Left hindlimb (tissue), 1 donor: ENCODE measurements around the gene TSEN54.
"Not testable (repeated sequence)": the region's sequence is repeated elsewhere in the genome, so short reads cannot be mapped to it uniquely, and the experiment has no call there.

Experiments
- DNase-seq: peaks from one replicate; pipeline ENCODE4 v3.0.0-alpha.2; 2018

The TSEN54 gene

GRCh38 chr17:75516255-75516618 is at the start of gene TSEN54:
Gene TSEN54 (plus strand): TSS chr17:75516528. CDS start chr17:75516561, 33 bp downstream.
- DNase-seq, result peak; percentile 95

DNA sequence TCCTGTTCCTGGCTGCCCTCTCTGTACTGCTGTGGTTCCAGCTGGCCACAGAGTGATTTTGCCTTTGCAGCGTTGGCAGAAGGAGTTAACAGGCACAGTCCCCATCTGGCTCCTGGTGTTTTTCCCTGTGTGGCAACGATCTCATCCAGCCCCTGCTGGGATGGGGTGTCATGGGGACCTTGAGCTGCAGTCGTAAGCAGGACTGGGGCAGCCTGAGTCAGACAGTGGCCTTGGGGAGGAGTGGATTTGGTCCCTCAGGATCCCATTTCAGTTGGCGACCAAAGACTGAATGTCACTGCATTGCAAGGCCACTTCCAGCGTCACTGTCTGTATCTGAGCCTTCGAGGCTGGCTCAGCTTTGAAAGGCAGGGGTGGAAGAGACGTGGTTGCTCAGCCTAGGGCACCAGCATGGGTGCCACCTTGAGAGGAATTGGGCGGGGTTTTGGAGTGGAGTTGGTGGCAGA is 48.0 kb upstream of the TSEN54 start:
- DNase-seq, result no peak

- no peak for DNase-seq
Observed at GRCh38 chr17:75468779-75469373, 47.5 kb upstream of the TSEN54 start.

DNA sequence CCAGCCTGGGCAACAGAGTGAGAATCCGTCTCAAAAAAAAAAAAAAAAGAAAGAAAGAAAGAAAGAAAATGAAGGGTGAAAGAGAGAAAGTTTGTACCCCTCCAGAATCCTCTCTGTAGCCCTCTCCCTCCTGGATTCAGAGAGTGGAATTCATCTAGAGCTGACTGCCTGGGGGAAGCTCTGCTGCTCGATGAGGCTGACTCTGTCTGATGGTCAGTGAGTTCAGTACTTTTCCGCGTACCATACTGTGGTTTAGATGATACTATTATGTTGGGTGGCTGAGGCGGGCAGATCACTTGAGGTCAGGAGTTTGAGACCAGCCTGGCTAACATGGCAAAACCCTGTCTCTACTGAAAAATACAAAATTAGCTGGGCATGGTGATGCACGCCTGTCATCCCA is 45.1 kb upstream of the TSEN54 start:
- DNase-seq, result no peak

DNA sequence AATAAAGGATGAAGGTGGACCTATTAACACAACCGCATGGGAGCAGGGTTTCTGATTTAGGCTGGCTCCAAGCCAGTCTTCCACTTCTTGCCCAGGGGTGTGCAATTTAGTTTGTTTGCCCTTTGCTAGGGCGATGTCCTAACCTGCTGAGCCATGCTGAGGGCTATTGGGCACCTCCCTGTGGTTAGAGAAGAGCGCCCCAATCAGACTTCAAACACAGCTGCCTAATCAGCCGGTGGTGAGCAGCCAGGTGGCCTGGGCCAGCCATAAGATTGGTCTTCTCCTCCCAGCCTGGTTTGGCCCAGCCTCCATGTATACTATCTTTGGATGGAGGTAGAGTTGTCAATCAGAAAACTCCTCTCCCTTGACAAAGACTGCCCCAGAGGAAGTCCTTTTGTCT is 44.2 kb upstream of the TSEN54 start:
- no peak for DNase-seq

DNA sequence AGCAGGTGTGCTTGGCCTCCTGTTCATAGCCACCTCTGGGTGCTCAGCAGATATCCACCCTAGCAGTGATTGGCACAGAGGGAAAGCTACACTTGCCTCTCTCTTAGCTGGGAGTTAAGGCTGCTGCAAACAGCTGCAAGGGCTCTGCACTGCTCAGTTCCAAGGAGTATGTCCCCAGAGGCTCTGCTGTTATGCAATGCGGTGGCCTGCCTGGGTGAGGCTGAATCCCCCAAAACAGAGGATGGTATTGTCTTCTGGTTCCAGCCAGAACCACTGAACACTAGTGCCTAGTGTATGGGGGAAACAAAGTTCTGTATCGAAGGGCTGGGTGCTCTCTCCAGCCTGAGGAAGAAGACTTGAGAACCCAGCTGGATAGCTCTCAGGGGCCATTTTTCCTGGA is 43.1 kb upstream of the TSEN54 start:
- DNase-seq, result no peak

DNA sequence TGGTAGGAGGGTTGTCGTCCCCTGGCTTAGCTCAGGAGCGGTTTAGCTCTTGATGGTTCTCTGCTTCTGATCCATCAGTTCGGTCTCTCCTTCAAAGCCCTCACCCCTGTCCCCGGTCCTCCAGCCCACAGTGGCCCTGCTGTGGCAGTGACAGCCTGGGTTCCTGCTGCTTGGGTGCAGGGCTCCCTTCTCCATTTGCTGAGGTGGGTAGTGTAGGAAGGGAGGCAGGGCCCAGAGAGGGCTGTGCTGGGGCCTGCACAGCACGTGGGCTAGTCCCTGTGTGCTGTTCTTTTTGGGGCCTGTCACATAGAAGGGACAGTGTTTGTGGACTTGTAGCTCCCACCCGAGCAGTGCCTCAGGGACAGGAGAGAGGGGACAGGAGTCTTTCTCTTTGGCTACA is 41.6 kb upstream of the TSEN54 start:
- no peak for DNase-seq

DNA sequence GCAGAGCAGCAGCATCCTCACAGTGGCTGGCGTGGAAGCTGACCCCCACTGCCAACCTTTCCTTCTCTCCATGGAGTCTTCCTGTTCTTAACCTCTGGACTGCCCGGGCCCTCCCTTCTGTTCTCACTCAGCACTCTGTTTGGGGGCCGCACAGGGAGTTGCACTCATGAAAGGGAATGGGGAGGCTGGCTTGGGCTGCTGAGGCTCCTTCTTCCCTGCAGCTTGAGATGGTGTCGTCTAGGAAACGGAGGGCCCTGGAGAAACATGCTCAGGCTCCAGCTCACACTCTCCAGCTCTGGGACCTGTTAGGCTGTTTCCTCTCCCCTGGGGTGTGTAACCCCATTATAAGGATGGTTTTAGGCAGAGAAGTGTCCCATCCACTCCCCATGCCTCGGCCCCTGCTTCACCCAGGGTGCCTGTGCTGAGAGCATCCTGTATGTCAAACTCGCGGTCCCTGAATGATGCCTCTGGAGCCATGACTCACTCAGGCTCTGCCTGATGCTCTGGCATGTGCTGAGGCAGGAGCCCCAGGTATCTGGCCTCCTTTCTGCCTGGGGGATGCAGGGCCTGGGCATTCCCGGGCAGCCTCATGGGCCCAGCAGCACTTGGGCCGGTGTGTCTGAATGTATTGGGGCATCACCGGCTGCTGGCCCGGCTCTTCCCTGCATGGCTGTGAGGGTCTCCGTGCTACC is 41.0 kb upstream of the TSEN54 start:
- no peak for DNase-seq

- peak; percentile 72 for DNase-seq
Observed at GRCh38 chr17:75475851-75476250, 40.5 kb upstream of the TSEN54 start.

- no peak for DNase-seq
Observed at GRCh38 chr17:75476271-75476671, 40.1 kb upstream of the TSEN54 start.

GRCh38 chr17:75476752-75477489 is 39.4 kb upstream of the TSEN54 start:
- no peak for DNase-seq

DNA sequence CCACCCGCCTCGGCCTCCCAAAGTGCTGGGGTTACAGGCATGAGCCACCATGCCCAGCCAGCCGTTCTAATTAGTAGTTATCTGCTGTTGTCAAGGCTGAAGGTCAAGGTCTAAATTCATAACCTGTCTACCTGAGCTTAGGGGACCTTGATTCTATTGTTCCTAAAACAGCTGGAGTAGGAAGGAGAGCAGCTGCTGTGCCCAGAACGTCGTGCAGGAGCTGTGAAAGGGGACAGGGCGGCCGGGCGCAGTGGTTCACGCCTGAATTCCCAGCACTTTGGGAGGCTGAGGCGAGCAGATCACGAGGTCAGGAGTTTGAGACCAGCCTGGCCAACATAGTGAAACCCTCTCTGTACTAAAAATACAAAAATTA is 38.9 kb upstream of the TSEN54 start:
- not testable (repeated sequence) for DNase-seq

- DNase-seq, result no peak
Observed at GRCh38 chr17:75478508-75478907, 37.8 kb upstream of the TSEN54 start.

GRCh38 chr17:75480281-75480680 is 36.0 kb upstream of the TSEN54 start:
- DNase-seq, result no peak

DNA sequence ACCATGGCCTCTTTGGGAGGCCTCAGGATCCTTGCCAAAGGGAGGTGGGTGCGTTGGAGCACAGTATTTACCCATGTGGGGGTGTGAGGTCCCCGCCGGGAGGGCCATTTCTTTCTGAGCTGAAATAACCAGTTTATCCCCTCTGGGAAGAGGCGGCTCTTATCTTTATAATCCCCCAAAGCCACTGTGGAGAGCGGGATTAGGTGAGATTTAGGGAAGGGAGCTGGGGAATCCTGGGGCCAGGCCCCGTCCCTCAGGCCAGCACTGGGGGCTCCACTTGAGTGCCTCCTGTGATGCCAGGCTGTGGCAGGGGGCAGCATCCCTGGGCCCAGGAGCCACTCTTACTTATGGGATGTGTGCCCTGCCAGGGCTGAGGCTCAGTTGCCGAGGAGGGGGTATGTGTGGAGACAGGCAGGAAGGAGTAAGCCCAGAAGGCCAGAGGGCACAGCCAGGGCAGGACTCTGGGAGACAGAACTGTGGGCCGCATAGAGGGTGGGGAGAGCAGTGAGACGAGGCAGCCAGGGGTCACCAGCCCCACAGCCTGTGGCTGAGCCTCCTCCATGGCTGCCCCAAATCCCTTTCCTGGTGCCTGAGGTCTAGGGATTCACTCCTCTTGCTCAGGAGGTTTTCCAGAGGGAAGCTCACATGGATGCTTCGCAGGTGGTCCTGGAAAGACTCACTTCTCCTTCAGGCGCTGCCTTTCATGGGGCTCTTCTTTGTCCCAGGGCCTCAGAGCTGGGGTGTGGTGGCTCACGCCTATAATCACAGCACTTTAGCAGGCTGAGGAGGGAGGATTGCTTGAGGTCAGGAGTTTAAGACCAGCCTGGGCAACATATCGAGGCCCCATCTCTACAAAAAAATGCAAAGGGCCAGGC is 34.9 kb upstream of the TSEN54 start:
- no peak for DNase-seq

GRCh38 chr17:75482098-75482942 is 34.0 kb upstream of the TSEN54 start:
- DNase-seq, result no peak

DNA sequence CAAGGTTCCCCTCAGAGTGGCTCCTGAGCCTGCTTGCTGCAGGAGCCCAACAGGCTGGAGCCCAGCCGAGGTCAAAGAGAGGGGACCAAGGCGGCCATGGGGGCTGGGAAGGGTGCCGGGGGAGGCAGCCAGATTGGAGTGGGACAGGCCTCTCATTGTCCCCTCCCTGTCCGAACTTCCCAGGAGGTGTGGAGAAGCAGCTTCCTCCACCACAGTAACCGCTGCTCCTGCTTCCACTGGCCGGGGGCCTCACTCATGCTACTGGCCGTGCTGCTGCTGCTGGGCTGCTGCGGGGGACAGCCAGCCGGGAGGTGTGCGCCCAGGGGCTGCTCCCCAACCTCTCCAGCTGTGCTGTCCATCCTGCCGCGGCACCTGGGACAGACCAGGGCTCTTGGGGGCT is 30.6 kb upstream of the TSEN54 start:
- DNase-seq, result no peak

DNA sequence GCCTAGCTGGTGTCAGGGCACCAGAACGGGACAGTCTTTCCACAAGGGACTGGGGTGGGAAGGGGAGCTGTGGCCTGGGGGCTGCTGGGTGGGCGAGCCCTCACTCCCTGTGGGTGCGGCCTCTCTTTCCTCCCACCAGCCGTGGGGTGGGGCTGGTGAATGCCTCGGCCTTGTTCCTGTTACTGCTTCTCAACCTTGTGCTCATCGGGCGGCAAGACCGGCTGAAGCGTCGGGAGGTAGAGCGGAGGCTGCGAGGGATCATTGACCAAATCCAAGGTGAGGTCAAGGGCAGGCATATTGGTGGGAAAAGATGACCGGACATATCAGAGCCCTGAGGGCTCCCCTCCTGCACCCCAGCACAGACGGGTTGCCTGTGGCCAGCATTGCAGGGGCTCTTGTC is 30.2 kb upstream of the TSEN54 start:
- DNase-seq, result no peak

DNA sequence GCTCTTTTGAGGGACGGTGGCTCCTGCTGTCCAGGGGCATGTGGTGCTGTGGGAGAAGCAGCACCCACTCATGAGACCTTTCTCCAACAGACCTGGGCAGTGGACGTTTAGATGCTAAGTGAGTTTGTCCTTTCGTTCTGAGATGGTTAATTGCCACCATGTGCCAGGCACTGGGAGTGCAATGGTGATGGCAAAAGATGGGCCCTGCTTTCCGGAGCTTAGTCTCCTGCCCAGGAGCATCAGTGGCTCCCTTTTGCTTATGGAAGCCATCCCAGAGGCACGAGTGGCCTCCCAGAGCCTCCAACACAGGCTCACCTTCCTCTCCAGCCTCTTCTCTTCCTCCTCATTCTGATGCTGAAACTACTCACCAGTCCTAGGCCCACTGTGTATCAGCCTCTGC is 29.4 kb upstream of the TSEN54 start:
- DNase-seq, result no peak

- peak; percentile 36 for DNase-seq
Observed at GRCh38 chr17:75487351-75488070, 28.8 kb upstream of the TSEN54 start.

DNA sequence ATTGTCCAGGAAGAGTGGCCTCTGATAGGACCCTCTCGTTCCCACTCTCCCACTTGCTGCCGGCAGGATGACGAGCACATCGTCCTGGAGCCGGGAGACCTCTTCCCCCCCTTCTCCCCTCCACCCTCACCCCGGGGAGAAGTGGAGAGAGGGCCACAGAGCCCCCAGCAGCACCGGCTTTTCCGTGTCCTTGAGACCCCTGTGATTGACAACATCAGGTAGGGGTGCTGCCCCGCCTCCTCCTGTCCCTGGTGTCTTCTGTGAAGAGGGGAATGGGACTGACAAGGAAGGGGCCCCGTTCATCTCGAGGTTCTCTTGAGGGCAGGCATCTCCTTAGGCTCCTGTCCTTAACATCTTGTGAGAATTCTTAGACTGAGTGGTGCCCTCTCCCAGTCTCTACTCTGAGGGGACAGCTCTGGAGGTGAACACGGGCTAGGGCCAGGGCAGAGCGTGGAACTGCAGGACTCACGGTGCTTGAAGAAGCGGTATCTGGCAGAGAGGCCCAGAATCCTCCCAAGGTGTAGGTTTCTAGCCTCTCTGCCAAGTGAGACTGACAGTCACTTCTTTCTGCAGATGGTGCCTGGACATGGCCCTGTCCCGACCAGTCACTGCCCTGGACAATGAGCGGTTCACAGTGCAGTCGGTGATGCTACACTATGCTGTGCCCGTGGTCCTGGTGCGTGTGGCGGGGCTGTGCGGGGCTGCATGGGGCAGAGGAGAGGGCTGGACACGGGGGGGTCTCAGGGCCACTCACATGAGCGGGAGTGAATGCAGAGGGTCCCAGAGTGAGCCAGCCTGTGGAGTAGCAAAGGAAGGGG is 27.4 kb upstream of the TSEN54 start:
- peak; percentile 15 for DNase-seq
